Liver (tissue), 9 donors: Measurements from ENCODE around the gene LPP. TPM values are rescaled to one million over a fixed set of nuclear protein-coding genes. Genes with fewer than 3 reads are reported as not detected.
"Not testable (repeated sequence)": the region's sequence is repeated elsewhere in the genome, so short reads cannot be mapped to it uniquely, and the experiment has no call there.

ENCODE experiments used
- DNase-seq: peaks from one replicate; pipeline ENCODE4 v3.0.0-alpha.2; 2017; ENCODE audit warnings: low spot score
- H3K27ac ChIP-seq, 2 donors: one replicate each; pipeline ENCODE4 v1.7.0; 2013; ENCODE audit warnings: inconsistent platforms in 2 of 2, low read length in 2 of 2, control low read depth in 1 of 2, low read depth in 1 of 2, mild to moderate bottlenecking in 1 of 2
- H3K27me3 ChIP-seq, 4 donors: one replicate each; pipeline versions ENCODE4 v1.6.1 to v1.7.0; 2013; ENCODE audit warnings: low read length in 3 of 4, inconsistent platforms in 1 of 4, mild to moderate bottlenecking in 1 of 4, moderate library complexity in 1 of 4; ENCODE audit not compliant: control insufficient read depth in 4 of 4, insufficient read depth in 4 of 4
- H3K36me3 ChIP-seq, 4 donors: one replicate each; pipeline versions ENCODE4 v1.6.1 to v1.7.0; 2013; ENCODE audit warnings: low read length in 3 of 4, mild to moderate bottlenecking in 3 of 4, low read depth in 1 of 4, moderate library complexity in 1 of 4; ENCODE audit not compliant: control insufficient read depth in 4 of 4, insufficient read depth in 3 of 4
- H3K4me1 ChIP-seq, 4 donors: one replicate each; pipeline versions ENCODE4 v1.6.1 to v1.7.0; 2013; ENCODE audit warnings: low read length in 3 of 4, mild to moderate bottlenecking in 3 of 4, moderate library complexity in 1 of 4; ENCODE audit not compliant: control insufficient read depth in 4 of 4, insufficient read depth in 4 of 4
- H3K4me3 ChIP-seq, 3 donors: one replicate each; pipeline versions ENCODE4 v1.6.1 to v1.7.0; 2013; ENCODE audit warnings: low read length in 3 of 3, control low read depth in 1 of 3, low read depth in 1 of 3, mild to moderate bottlenecking in 1 of 3
- H3K9ac ChIP-seq, 2 donors: one replicate each; pipeline ENCODE4 v1.7.0; 2013; ENCODE audit warnings: low read length in 2 of 2, mild to moderate bottlenecking in 2 of 2, moderate library complexity in 2 of 2, control low read depth in 1 of 2, low read depth in 1 of 2
- H3K9me3 ChIP-seq, 4 donors: one replicate each; pipeline versions ENCODE4 v1.6.1 to v1.7.0; 2013; ENCODE audit warnings: low read length in 3 of 4; ENCODE audit not compliant: control insufficient read depth in 4 of 4
- EGR1 ChIP-seq, 2 donors: IDR thresholded peaks; 2 replicates each; pipeline ENCODE4 v1.6.1; 2016 to 2018; ENCODE audit warnings: antibody characterized with exemption in 2 of 2, low read depth in 2 of 2
- FOXA1 ChIP-seq: IDR thresholded peaks from 2 replicates; pipeline ENCODE4 v1.6.1; 2016; ENCODE audit warnings: antibody characterized with exemption
- FOXA2 ChIP-seq: IDR thresholded peaks from 2 replicates; pipeline ENCODE4 v1.6.1; 2016; ENCODE audit warnings: antibody characterized with exemption
- GABPA ChIP-seq, 2 donors: IDR thresholded peaks in 1 of 2; conservative IDR thresholded peaks in 1 of 2; 2 replicates each; pipeline ENCODE4 v1.6.1; 2016; ENCODE audit warnings: antibody characterized with exemption in 2 of 2, mild to moderate bottlenecking in 1 of 2, moderate library complexity in 1 of 2
- HNF4A ChIP-seq, 2 donors: conservative IDR thresholded peaks; 2 replicates each; pipeline ENCODE4 v1.6.1; 2016; ENCODE audit warnings: antibody characterized with exemption in 2 of 2, mild to moderate bottlenecking in 2 of 2
- HNF4G ChIP-seq: IDR thresholded peaks from 2 replicates; pipeline ENCODE4 v1.6.1; 2016; ENCODE audit warnings: antibody characterized with exemption
- JUND ChIP-seq, 2 donors: IDR thresholded peaks; 2 replicates each; pipeline ENCODE4 v1.6.1; 2016; ENCODE audit warnings: antibody characterized with exemption in 2 of 2
- NR2F2 ChIP-seq: IDR thresholded peaks from 2 replicates; pipeline ENCODE4 v1.6.1; 2016; ENCODE audit warnings: antibody characterized with exemption
- RAD21 ChIP-seq, 2 donors: IDR thresholded peaks; 2 replicates each; pipeline ENCODE4 v1.6.1; 2016; ENCODE audit warnings: antibody characterized with exemption in 2 of 2, mild to moderate bottlenecking in 2 of 2
- RXRA ChIP-seq, 2 donors: IDR thresholded peaks; 2 replicates each; pipeline ENCODE4 v1.6.1; 2017 to 2018; ENCODE audit warnings: antibody characterized with exemption in 2 of 2, mild to moderate bottlenecking in 1 of 2
- TAF1 ChIP-seq: conservative IDR thresholded peaks from 2 replicates; pipeline ENCODE4 v1.6.1; 2016; ENCODE audit warnings: antibody characterized with exemption, mild to moderate bottlenecking
- YY1 ChIP-seq: IDR thresholded peaks from 2 replicates; pipeline ENCODE4 v1.6.1; 2016; ENCODE audit warnings: antibody characterized with exemption, mild to moderate bottlenecking
- WGBS: extraction: QIAGEN DNeasy Blood & Tissue Kit; methylation state at CpG from one replicate; pipeline ENCODE4 v1.1.7; 2013; 5-methylcytosine and 5-hydroxymethylcytosine counted together
- polyA plus RNA-seq, 2 donors: library from polyadenylated mRNA; stranded (reverse) in 1 of 2; unstranded in 1 of 2; fragments of 200-250 nt in 1 of 2; fragments of >200 nt in 1 of 2; fragmentation: Nextera tagmentation in 1 of 2; extraction: Ambion mirVana in 1 of 2; gene quantifications; one replicate each; pipeline versions ENCODE4 v1.2.1 to v1.2.3, GENCODE V29; 2013 to 2015
- total RNA-seq, 2 donors: library from RNA; depleted of rRNA; stranded (reverse); fragments of >200 nt; gene quantifications; one replicate each; pipeline ENCODE4 v1.2.3, GENCODE V29; 2014
- TF ChIP-seq, protein P1 (sequence below): IDR thresholded peaks from 2 replicates; pipeline ENCODE4 v1.6.1; 2016; ENCODE audit warnings: antibody characterized with exemption
- TF ChIP-seq, protein P2 (sequence below): IDR thresholded peaks from 2 replicates; pipeline ENCODE4 v1.6.1; 2016; ENCODE audit warnings: antibody characterized with exemption, mild to moderate bottlenecking
- TF ChIP-seq, protein P3 (sequence below): IDR thresholded peaks from 2 replicates; pipeline ENCODE4 v1.6.1; 2016; ENCODE audit warnings: antibody characterized with exemption
- TF ChIP-seq, protein P4 (sequence below): fragments of 150-350 bp; IDR thresholded peaks from 2 replicates; pipeline ENCODE4 v1.5.1; 2017; ENCODE audit warnings: improper control_type of control experiment, low read depth, low read length; ENCODE audit not compliant: missing input control
- donor health status: healthy.
- donor health status: healthy.
- donor health status: healthy.
- donor health status: healthy.
- donor health status: healthy.

The LPP gene
- total and polyA plus RNA-seq, 4 donors = 3.3 to 53.7 (median 28.2) TPM

DNA sequence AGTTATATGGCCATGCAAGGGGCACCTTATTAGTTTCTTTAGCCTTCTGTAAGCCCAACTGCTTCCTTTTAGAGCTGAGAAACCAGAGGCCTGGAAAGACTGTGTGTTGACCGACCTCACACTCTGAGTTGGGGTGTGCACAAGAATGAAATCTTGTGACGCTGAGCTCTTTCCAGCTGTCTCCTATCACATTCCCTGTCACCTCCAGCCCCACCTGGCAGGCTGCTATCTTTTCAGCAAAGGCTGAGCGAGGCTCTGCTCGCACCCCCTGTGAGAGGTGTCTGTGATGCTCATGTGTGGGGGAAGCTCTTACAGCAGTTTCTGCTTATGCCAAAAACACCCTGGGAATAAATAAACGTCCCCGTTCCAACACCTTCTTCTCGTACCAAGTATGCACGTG lies 27.0 kb upstream of the LPP start:
- no peak for DNase-seq
- TF ChIP-seq YY1 = no peak
- TF ChIP-seq GABPA (IDR thresholded peaks at IDR 0.05 in 1 of 2, conservative IDR thresholded peaks at IDR 0.05 in 1 of 2) = no peak
- TF ChIP-seq FOXA1 = no peak
- no peak for TF ChIP-seq NR2F2
- TF ChIP-seq, protein P1, sequence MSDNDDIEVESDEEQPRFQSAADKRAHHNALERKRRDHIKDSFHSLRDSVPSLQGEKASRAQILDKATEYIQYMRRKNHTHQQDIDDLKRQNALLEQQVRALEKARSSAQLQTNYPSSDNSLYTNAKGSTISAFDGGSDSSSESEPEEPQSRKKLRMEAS = no peak
- no peak for TF ChIP-seq TAF1
- no peaks in the 10 kb centered on the region for H3K9me3 ChIP-seq
- no peak overlapping the region for H3K9ac ChIP-seq
- H3K4me3 ChIP-seq = no peak overlapping the region
- H3K27me3 ChIP-seq = no peaks in the 10 kb centered on the region
- no peak overlapping the region for H3K27ac ChIP-seq
- WGBS = 94% methylated on average over 8 of the region's 8 CpGs
- no peaks in the 10 kb centered on the region for H3K36me3 ChIP-seq
- H3K4me1 ChIP-seq = no peaks in the 10 kb centered on the region

DNA sequence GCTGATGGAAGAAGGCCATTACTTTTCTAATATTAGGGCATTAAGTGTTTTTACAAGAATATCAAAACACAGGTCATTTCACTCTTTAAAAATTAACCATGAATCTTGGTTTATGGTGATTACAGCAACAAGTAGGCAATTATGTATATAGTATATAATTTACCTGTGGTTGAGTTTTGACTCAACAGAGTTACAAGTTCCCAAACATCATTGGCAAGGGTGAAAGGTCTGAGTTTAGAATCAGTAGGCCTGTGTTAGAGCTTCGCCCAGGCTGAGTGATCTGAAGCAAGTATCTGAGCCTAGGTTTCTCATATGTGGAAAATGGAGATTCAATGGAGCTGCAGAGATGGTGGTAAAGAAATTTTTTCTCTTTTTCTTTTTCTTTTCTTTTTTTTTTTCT lies 25.1 kb upstream of the LPP start:
- WGBS = 100% methylated on average over 1 of the region's 1 CpG
- Histone ChIP-seq H3K27me3 (no peaks in the 10 kb centered on the region), H3K9ac (no peak overlapping the region), H3K4me3 (no peak overlapping the region), H3K36me3 (no peaks in the 10 kb centered on the region), H3K9me3 (no peaks in the 10 kb centered on the region), H3K27ac (no peak overlapping the region), H3K4me1 (no peaks in the 10 kb centered on the region)
- no peak for DNase-seq
- TF ChIP-seq TAF1 (no peak), JUND (IDR thresholded peaks at IDR 0.05) (no peak), HNF4G (no peak), RXRA (IDR thresholded peaks at IDR 0.05) (no peak)

DNA sequence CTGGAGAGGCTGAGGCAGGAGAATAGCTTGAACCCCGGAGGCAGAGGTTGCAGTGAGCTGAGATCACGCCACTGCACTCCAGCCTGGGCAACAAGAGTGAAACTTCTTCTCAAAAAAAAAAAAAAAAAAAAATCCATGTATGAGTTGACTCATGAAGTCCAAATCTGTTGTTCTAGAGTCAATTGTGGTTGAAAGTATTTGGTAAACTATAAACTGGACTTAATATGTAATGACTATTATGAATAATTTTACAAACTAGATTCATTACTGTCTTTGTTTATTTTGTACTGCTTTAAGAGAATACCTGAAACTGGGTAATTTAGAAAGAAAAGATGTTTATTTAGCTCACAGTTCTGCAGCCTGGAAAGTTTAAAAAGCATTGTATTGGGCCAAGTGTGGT lies 22.9 kb upstream of the LPP start:
- 96% methylated on average over 2 of the region's 2 CpGs for WGBS
- H3K4me3 ChIP-seq, H3K9me3 ChIP-seq, H3K9ac ChIP-seq, H3K27ac ChIP-seq, H3K4me1 ChIP-seq, H3K36me3 ChIP-seq, H3K27me3 ChIP-seq, DNase-seq: not testable (repeated sequence)

DNA sequence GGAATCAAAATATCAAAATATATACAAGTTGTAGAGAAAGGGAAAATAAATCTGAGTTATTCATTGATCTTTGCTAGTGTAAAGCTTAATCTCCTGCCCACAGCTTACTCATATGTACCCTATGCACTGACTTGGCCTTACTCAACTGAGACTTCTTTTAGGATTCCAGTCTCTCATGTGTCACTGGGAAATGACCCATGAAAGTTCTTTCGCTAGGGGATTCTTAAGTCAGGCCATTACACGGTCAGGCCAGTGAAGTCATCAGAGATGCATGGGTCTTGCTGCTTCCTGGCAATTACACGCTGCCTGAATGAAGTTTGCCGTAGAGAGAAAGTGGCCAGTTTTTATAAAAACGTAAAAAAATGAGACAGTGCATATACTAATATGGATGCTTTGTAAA lies 20.7 kb upstream of the LPP start:
- Histone ChIP-seq H3K4me3 (no peak overlapping the region), H3K36me3 (no peaks in the 10 kb centered on the region), H3K27me3 (no peaks in the 10 kb centered on the region), H3K9me3 (no peaks in the 10 kb centered on the region), H3K27ac (no peak overlapping the region), H3K4me1 (no peaks in the 10 kb centered on the region), H3K9ac (no peak overlapping the region)
- no peak for DNase-seq
- WGBS = 97% methylated on average over 5 of the region's 5 CpGs
- TF ChIP-seq YY1 (no peak), FOXA2 (no peak), RAD21 (IDR thresholded peaks at IDR 0.05) (no peak), GABPA (IDR thresholded peaks at IDR 0.05 in 1 of 2, conservative IDR thresholded peaks at IDR 0.05 in 1 of 2) (no peak), HNF4G (no peak), FOXA1 (no peak), NR2F2 (no peak), HNF4A (conservative IDR thresholded peaks at IDR 0.05) (no peak), RXRA (IDR thresholded peaks at IDR 0.05) (no peak), EGR1 (IDR thresholded peaks at IDR 0.05; ENCODE audit: low read depth in 2 of 2) (no peak)
- TF ChIP-seq, protein P2, sequence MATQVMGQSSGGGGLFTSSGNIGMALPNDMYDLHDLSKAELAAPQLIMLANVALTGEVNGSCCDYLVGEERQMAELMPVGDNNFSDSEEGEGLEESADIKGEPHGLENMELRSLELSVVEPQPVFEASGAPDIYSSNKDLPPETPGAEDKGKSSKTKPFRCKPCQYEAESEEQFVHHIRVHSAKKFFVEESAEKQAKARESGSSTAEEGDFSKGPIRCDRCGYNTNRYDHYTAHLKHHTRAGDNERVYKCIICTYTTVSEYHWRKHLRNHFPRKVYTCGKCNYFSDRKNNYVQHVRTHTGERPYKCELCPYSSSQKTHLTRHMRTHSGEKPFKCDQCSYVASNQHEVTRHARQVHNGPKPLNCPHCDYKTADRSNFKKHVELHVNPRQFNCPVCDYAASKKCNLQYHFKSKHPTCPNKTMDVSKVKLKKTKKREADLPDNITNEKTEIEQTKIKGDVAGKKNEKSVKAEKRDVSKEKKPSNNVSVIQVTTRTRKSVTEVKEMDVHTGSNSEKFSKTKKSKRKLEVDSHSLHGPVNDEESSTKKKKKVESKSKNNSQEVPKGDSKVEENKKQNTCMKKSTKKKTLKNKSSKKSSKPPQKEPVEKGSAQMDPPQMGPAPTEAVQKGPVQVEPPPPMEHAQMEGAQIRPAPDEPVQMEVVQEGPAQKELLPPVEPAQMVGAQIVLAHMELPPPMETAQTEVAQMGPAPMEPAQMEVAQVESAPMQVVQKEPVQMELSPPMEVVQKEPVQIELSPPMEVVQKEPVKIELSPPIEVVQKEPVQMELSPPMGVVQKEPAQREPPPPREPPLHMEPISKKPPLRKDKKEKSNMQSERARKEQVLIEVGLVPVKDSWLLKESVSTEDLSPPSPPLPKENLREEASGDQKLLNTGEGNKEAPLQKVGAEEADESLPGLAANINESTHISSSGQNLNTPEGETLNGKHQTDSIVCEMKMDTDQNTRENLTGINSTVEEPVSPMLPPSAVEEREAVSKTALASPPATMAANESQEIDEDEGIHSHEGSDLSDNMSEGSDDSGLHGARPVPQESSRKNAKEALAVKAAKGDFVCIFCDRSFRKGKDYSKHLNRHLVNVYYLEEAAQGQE = no peak
- TF ChIP-seq, protein P1 = no peak
- TF ChIP-seq, protein P3, sequence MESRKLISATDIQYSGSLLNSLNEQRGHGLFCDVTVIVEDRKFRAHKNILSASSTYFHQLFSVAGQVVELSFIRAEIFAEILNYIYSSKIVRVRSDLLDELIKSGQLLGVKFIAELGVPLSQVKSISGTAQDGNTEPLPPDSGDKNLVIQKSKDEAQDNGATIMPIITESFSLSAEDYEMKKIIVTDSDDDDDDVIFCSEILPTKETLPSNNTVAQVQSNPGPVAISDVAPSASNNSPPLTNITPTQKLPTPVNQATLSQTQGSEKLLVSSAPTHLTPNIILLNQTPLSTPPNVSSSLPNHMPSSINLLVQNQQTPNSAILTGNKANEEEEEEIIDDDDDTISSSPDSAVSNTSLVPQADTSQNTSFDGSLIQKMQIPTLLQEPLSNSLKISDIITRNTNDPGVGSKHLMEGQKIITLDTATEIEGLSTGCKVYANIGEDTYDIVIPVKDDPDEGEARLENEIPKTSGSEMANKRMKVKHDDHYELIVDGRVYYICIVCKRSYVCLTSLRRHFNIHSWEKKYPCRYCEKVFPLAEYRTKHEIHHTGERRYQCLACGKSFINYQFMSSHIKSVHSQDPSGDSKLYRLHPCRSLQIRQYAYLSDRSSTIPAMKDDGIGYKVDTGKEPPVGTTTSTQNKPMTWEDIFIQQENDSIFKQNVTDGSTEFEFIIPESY = no peak
- TF ChIP-seq, protein P4, sequence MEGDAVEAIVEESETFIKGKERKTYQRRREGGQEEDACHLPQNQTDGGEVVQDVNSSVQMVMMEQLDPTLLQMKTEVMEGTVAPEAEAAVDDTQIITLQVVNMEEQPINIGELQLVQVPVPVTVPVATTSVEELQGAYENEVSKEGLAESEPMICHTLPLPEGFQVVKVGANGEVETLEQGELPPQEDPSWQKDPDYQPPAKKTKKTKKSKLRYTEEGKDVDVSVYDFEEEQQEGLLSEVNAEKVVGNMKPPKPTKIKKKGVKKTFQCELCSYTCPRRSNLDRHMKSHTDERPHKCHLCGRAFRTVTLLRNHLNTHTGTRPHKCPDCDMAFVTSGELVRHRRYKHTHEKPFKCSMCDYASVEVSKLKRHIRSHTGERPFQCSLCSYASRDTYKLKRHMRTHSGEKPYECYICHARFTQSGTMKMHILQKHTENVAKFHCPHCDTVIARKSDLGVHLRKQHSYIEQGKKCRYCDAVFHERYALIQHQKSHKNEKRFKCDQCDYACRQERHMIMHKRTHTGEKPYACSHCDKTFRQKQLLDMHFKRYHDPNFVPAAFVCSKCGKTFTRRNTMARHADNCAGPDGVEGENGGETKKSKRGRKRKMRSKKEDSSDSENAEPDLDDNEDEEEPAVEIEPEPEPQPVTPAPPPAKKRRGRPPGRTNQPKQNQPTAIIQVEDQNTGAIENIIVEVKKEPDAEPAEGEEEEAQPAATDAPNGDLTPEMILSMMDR = no peak
